SK-N-SH treated with all-trans-retinoic acid at 6 μM for 48 hours (cell line): ENCODE measurements around the gene SYCN.

Experiments used
- ARNTL ChIP-seq: fragments of 450-650 bp; formaldehyde crosslinking; IDR thresholded peaks from 2 replicates; pipeline ENCODE4 v1.5.0; 2020; ENCODE audit warnings: low read depth, mild to moderate bottlenecking, moderate library complexity, borderline replicate concordance
- BACH2 ChIP-seq: fragments of 250-450 bp; sonication (Bioruptor Pico); IDR thresholded peaks from 2 replicates; pipeline ENCODE4 v1.9.0; 2021; ENCODE audit warnings: mild to moderate bottlenecking, borderline replicate concordance
- CREB5 ChIP-seq: fragments of 250-450 bp; sonication (Bioruptor Pico); IDR thresholded peaks from 2 replicates; pipeline ENCODE4 v1.5.1; 2020; ENCODE audit warnings: low read depth, mild to moderate bottlenecking, moderate library complexity
- OSR1 ChIP-seq: fragments of 250-450 bp; sonication (Bioruptor Pico); IDR thresholded peaks from 2 replicates; pipeline ENCODE4 v1.8.0; 2022; ENCODE audit warnings: moderate library complexity, mild to moderate bottlenecking, inconsistent platforms
- ZFP3 ChIP-seq: fragments of 250-450 bp; sonication (Bioruptor Pico); IDR thresholded peaks from 2 replicates; pipeline ENCODE4 v1.5.0; 2020; ENCODE audit warnings: mild to moderate bottlenecking, moderate library complexity
- ZNF8 ChIP-seq: fragments of 450-650 bp; formaldehyde crosslinking; IDR thresholded peaks from 2 replicates; pipeline ENCODE4 v1.5.0; 2020; ENCODE audit warnings: mild to moderate bottlenecking, moderate library complexity
- TF ChIP-seq, protein P1 (sequence below): fragments of 250-450 bp; sonication (Bioruptor Pico); IDR thresholded peaks from 2 replicates; pipeline ENCODE4 v1.5.1; 2021; ENCODE audit warnings: mild to moderate bottlenecking, moderate library complexity
- TF ChIP-seq, protein P2 (sequence below): fragments of 250-450 bp; sonication (Bioruptor Pico); IDR thresholded peaks from 2 replicates; pipeline ENCODE4 v1.8.0; 2021; ENCODE audit warnings: low read depth, mild to moderate bottlenecking, moderate library complexity, borderline replicate concordance

- TF ChIP-seq ZNF8 (CRISPR knock-in tag) (no peak), CREB5 (no peak), ZFP3 (no peak), BACH2 (CRISPR knock-in tag) (no peak), OSR1 (no peak), ARNTL (CRISPR knock-in tag) (no peak)
- TF ChIP-seq, protein P1, sequence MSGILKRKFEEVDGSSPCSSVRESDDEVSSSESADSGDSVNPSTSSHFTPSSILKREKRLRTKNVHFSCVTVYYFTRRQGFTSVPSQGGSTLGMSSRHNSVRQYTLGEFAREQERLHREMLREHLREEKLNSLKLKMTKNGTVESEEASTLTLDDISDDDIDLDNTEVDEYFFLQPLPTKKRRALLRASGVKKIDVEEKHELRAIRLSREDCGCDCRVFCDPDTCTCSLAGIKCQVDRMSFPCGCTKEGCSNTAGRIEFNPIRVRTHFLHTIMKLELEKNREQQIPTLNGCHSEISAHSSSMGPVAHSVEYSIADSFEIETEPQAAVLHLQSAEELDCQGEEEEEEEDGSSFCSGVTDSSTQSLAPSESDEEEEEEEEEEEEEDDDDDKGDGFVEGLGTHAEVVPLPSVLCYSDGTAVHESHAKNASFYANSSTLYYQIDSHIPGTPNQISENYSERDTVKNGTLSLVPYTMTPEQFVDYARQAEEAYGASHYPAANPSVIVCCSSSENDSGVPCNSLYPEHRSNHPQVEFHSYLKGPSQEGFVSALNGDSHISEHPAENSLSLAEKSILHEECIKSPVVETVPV (CRISPR knock-in tag): no peak
- TF ChIP-seq, protein P2, sequence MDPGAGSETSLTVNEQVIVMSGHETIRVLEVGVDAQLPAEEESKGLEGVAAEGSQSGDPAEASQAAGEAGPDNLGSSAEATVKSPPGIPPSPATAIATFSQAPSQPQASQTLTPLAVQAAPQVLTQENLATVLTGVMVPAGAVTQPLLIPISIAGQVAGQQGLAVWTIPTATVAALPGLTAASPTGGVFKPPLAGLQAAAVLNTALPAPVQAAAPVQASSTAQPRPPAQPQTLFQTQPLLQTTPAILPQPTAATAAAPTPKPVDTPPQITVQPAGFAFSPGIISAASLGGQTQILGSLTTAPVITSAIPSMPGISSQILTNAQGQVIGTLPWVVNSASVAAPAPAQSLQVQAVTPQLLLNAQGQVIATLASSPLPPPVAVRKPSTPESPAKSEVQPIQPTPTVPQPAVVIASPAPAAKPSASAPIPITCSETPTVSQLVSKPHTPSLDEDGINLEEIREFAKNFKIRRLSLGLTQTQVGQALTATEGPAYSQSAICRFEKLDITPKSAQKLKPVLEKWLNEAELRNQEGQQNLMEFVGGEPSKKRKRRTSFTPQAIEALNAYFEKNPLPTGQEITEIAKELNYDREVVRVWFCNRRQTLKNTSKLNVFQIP: no peak
Measured at GRCh38 chr19:39160523-39160861, 43.6 kb downstream of the SYCN start.
